UCSD-AML1 (cell line): ENCODE data around the gene OR2F1.
"Not testable (repeated sequence)": the region's sequence is repeated elsewhere in the genome, so short reads cannot be mapped to it uniquely, and the experiment has no call there.

Experiments used
- DNase-seq: peaks from one replicate; lab custom pipeline; 2025; ENCODE audit not compliant: unreplicated experiment; lab: John Stamatoyannopoulos, UW

OR2F1 gene

DNA sequence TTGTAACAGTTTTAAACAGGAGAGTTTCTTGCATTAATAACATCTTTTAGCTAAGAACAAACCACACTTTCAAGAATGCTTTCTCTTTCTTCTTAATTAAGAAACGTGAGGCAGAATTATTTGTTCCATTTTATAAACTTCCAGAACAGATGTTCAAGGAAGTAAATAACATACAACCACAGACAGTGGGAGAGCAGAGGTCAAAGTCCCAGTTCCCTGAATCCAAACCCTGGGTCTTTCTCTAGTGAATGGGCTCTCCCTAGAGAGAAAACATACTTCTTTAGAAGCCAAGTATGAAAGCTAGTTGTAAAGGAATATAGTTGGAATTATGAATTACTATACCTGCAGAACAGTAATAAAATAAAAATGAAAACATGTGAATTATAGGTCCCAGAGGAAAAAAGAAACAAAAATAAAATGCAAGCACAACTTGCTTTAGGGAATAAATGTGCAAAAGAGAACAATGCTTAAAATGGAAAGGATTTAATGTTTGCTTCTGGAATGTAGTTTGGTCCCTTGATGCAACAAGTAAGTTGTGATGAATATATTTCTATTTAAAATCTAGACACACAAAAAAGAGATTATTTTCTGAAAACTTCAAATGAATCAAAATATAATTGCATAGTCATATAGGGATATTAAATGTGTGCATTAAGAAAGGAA, 51.5 kb downstream of the OR2F1 start:
- DNase-seq: no peak

DNA sequence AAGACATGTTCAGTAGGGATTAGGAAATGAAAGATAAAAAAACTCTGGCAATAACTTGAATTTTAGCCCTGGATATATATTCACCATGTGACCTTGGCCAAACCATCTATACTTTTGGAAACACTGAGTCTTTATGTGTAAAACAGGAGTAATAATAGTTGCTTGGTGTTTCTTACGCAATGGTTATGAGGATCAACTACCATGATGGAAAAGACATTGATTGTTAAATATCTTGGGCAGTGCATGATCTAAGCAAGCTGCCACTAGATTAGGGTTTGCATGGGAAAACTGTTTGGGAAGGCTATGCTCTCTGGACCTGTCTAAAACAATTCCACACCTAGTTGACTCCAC, 52.0 kb downstream of the OR2F1 start:
- DNase-seq: no peak

DNA sequence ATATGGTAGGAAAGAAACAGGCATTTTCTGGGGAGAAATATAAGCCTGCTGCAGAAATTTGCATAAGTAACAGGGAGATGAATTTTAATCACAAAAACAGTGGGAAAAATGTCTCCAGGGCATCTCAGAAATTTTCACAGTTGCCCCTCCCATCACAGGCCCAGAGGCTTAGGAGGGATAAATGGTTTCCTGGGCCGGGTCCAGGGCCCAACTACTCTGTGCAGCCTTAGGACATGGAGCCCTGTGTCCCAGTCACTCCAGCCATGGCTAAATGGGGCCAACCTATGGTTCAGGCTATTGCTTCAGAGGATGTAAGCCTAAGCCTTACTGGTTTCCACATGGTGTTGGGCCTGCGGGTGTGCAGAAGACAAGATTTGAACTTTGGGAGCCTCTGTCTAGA, 54.7 kb downstream of the OR2F1 start:
- DNase-seq: no peak

DNA sequence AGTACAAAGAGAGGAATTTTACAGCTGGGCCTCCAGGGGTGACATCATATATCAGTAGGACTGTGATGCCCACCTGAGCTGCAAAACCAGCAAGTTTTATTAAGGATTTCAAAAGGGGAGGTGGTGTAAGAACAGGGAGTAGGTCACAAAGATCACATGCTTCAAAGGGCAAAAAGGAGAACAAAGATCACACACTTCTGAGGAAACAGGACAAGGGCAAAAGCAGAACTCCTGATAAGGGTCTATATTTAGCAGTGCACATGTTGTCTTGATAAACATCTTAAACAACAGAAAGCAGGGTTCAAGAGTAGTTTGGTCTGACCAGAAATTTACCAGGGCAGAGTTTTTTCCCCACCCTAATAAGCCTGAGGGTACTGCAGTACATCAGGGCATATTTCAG, 55.4 kb downstream of the OR2F1 start:
- DNase-seq: not testable (repeated sequence)

DNA sequence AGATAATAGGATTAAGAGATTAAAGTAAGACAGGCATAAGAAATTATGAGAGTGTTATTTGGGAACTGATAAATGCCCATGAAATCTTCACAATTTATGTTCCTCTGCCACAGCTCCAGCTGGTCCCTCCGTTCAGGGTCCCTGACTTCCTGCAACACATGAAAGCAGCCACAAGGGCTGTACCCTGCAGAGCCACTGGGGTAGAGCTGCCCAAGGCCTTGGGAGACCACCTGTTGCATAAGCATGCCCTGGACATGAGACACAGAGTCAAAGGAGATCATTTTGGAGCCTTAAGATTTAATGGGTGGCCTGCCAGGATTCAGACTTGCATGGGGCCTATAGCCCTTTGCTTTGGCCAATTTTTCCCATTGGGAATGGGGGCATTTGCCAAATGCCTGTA, 56.2 kb downstream of the OR2F1 start:
- not testable (repeated sequence) for DNase-seq

DNA sequence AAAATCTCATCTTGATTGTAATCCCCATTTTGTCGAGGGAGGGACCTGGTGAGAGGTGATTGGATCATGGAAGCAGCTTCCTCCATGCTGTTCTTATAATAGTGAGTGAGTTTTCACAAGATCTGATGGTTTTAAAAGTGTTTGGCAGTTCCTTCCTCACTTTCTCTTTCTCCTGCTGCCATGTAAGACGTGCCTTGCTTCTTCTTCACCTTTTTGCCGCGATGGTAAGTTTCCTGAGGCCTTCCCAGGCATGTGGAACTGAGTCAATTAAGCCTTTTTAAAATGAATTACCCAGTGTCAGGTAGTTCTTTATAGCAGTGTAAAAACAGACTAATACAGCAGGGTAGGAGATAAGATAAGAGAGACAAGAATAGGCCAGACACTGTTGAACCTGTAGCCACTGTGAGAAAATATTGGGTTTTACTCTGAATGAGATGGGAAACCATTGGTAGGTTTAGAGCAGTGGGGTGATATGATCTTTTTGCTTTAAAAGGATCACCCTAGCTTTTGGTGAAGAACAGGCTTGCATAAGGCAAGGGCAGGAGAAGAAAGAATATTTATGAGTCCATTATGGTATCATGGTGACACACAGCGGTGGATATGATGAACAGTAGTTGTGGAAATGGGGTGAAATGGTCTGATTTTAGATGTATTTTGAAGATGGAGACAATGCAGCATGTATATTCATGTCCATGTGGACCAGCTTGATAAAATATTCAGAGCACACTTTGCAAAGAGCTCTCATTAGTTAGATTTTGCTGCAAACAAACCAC, 57.0 kb downstream of the OR2F1 start:
- DNase-seq: no peak
